GM12875 (cell line): ENCODE results near the gene MAPK9.

Experiments used
- H3K4me3 ChIP-seq: one replicate; pipeline ENCODE4 v1.5.1; 2011; ENCODE audit warnings: low read depth, low read length, control low read depth
- TF ChIP-seq, protein P1 (sequence below): IDR thresholded peaks from 2 replicates; pipeline ENCODE4 v1.5.1; 2011; ENCODE audit warnings: low read depth, mild to moderate bottlenecking, control low read depth, inconsistent platforms, low read length, moderate library complexity, borderline replicate concordance; ENCODE audit not compliant: insufficient read depth

Gene MAPK9

DNA sequence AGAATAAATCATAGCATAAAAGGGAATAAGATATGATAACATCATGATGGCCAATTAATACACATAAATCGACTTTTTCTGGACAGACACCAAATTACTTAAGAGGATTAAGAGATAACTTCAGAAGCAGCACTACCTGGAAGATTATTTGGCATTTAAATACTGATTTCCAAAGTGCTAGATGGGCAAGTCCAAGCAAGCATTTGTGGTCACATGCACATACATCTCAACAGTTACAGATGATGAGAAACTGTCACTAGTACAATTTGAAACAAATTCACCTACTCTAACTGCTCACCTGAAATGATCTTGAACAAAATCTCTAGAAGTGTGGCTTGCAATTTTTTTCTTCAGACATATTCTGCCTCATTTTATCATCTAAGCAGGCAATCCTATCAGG is 56.0 kb downstream of the MAPK9 start:
- TF ChIP-seq, protein P1, sequence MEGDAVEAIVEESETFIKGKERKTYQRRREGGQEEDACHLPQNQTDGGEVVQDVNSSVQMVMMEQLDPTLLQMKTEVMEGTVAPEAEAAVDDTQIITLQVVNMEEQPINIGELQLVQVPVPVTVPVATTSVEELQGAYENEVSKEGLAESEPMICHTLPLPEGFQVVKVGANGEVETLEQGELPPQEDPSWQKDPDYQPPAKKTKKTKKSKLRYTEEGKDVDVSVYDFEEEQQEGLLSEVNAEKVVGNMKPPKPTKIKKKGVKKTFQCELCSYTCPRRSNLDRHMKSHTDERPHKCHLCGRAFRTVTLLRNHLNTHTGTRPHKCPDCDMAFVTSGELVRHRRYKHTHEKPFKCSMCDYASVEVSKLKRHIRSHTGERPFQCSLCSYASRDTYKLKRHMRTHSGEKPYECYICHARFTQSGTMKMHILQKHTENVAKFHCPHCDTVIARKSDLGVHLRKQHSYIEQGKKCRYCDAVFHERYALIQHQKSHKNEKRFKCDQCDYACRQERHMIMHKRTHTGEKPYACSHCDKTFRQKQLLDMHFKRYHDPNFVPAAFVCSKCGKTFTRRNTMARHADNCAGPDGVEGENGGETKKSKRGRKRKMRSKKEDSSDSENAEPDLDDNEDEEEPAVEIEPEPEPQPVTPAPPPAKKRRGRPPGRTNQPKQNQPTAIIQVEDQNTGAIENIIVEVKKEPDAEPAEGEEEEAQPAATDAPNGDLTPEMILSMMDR, result no peak
- no peak overlapping the region for H3K4me3 ChIP-seq

DNA sequence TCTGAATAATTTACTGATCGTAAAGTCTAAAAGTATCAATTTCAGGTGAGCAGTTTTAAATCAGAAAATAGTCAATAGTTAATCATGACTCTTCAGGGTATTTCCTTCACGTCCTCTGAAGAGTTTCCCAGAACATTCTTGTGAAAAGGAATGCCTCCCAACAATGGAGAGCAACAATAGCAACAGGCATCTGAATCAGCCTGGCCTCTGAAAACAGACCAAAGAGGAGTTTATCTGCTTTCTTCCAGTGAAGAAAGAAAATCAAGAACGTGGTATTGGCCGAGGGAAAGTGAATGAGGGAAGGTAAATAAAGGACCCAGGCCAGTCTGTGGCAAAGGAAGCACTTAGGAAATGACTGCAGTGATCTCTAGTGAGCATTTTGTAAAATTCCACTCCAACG is 56.8 kb downstream of the MAPK9 start:
- no peak overlapping the region for H3K4me3 ChIP-seq

DNA sequence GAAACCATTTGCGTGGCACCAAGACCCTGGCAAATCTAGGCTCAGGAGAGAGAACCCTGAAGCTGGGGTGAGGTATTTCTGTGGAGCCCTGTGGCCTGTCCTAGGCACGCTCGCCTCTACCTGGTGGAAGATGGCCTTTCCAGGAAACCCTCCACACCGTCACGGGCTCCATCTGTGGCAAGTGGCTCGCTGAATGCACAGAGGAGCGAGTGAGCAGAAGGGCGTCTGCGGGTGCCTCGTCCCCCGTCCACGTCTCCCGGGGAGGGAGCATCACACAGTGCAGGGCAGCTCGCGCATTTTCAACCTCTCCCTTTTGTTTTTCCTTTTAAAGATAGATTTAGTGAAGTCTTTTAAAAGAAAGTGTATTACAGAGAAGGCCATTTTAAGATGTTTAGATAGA is 57.6 kb downstream of the MAPK9 start:
- H3K4me3 ChIP-seq, result no peak overlapping the region
- TF ChIP-seq, protein P1, result no peak

More for the DNA sequence above, 56.8 kb downstream of the MAPK9 start:
- TF ChIP-seq, protein P1, result no peak

DNA sequence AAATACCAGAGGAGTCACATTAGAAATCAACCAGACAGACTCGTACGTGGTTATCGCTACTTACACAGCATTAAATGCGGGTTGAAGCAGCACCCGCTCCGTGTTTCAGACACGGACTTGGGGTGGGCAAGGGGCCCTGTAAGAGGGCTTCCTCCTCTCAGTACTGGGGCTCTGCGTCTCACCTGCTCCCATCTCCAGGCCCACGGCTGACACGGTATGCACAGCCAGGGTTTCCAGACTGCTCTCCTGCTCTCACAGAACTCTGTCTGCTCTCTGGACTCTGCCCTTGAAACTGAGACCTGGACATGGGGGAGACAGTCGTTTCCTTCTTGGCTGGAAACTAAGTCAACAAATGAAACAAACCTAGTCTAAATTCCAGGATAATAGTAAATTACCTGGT is 58.2 kb downstream of the MAPK9 start:
- H3K4me3 ChIP-seq, result no peak overlapping the region
- TF ChIP-seq, protein P1, result no peak

DNA sequence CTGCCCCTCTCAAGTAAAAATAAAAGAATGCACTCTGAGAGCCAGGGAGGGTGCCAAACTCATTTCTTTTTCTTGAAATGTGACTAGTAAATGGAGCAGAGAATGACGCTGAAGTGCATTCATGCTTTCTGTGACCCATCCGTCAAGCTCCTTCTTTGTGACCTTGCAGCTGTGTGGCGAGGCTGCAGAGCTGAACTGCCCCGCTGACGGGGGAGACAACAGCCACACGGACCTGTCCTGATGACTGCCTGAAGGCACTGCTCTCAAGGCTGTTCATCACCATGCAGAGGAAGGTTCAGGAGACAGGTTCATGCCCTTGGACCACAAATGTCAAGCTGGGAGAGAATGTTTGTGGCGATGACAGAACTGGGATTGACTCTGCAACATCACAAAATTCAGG is 61.9 kb downstream of the MAPK9 start:
- TF ChIP-seq, protein P1, result no peak
- no peak overlapping the region for H3K4me3 ChIP-seq

DNA sequence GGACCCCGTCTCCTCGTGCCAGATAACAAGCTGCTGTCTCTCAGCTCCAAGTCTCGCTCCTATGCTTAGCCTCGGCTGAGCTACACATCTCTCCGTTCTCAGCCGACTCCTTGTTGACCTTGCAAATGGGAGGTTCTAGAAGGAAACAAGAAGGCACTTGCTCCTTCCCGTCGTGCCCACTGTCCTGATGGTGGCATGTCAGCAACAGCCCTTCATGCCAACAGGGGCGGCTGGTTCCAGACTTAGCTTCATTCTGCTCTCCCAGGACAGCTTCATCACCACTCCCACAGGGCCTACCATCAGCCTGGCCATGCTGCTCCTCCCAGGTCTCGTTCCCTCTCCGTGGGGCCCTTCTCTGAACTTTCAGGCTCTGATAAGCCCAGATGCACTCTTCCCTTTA is 69.8 kb downstream of the MAPK9 start:
- TF ChIP-seq, protein P1, result no peak
- H3K4me3 ChIP-seq, result no peak overlapping the region

DNA sequence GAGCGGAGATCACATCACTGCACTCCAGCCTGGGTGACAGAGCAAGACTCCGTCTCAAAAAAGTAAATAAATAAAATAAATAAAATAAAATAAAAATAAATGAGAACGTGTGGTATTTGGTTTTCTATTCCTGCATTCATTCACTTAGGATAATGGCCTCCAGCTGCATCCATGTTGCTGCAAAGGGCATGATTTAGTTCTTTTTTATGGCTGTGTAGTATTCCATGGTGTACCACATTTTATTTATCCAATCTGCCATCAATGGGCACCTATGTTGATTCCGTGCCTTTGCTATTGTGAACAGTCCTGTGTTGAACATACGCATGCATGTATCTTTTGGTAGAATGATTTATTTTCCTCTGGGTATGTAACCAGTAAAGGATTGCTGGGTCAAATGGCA is 74.1 kb downstream of the MAPK9 start:
- TF ChIP-seq, protein P1, result no peak

More for the DNA sequence above, 74.1 kb downstream of the MAPK9 start:
- H3K4me3 ChIP-seq, result no peak overlapping the region
